Measurements from ENCODE around the gene CNTD1.

Gene CNTD1

GRCh38 chr17:42774066-42774745, 24.5 kb upstream of the CNTD1 start:
- no peak for TF ChIP-seq ZFX (IDR thresholded peaks at IDR 0.05; ENCODE audit: borderline replicate concordance)
- TF ChIP-seq, protein P1, sequence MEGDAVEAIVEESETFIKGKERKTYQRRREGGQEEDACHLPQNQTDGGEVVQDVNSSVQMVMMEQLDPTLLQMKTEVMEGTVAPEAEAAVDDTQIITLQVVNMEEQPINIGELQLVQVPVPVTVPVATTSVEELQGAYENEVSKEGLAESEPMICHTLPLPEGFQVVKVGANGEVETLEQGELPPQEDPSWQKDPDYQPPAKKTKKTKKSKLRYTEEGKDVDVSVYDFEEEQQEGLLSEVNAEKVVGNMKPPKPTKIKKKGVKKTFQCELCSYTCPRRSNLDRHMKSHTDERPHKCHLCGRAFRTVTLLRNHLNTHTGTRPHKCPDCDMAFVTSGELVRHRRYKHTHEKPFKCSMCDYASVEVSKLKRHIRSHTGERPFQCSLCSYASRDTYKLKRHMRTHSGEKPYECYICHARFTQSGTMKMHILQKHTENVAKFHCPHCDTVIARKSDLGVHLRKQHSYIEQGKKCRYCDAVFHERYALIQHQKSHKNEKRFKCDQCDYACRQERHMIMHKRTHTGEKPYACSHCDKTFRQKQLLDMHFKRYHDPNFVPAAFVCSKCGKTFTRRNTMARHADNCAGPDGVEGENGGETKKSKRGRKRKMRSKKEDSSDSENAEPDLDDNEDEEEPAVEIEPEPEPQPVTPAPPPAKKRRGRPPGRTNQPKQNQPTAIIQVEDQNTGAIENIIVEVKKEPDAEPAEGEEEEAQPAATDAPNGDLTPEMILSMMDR (IDR thresholded peaks at IDR 0.05) = no peak
- H3K27ac ChIP-seq = peak overlapping the region; percentile 58; the same call in 1 of the 2 replicates

DNA sequence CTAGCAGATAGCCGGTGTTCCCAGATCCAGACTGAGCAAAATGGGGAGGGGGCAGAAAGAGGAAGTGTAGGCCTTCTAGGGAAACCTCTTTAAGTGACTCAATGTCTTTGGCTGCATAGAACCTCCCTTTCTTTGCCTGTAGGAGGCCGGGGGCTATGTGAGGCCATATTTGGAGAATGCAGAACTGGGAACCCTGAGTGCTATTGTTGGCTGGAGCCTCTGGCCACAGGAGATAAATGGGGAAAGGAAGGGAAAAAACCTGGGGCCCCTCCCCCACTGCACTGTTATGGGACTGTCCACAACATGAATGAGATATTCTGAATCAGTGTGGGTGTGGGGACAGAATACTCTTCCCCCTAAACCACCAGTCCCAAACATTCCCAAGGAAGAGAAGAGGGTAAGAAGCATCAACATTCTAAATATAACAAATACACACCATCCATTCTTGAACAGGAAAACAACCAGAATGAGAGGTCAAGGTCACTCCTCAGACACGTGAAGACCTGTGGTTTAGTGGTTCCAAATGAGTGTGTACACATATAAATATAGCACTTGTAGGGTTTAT, 23.0 kb upstream of the CNTD1 start:
- no peak overlapping the region for H3K27ac ChIP-seq
- no peak for TF ChIP-seq ZFX (IDR thresholded peaks at IDR 0.05; ENCODE audit: borderline replicate concordance)
- TF ChIP-seq, protein P1 (IDR thresholded peaks at IDR 0.05) = no peak

DNA sequence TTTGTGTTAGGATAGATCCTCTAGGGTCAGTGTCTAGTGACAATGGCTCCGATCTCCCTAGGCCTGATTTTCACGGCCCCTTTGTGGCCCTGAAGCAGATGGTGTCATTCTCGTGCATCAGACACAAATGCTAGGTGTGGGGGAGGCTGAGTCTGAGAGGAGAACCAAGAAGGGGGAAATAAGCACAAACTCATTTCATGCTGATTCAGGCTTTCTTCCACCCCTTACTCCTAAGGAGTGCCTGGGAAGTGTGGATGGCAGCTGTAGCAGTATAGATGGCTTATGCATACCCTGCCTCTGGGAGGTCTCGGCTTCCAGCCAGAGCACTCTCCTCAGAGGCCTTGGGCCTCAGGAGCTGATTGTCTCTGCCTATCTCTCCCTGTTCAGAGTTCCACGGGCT, 20.1 kb upstream of the CNTD1 start:
- TF ChIP-seq, protein P1 (IDR thresholded peaks at IDR 0.05) = no peak
- no peak for TF ChIP-seq ZFX (IDR thresholded peaks at IDR 0.05; ENCODE audit: borderline replicate concordance)
- H3K27ac ChIP-seq = peak overlapping the region; percentile 51; the same call in 1 of the 2 replicates

DNA sequence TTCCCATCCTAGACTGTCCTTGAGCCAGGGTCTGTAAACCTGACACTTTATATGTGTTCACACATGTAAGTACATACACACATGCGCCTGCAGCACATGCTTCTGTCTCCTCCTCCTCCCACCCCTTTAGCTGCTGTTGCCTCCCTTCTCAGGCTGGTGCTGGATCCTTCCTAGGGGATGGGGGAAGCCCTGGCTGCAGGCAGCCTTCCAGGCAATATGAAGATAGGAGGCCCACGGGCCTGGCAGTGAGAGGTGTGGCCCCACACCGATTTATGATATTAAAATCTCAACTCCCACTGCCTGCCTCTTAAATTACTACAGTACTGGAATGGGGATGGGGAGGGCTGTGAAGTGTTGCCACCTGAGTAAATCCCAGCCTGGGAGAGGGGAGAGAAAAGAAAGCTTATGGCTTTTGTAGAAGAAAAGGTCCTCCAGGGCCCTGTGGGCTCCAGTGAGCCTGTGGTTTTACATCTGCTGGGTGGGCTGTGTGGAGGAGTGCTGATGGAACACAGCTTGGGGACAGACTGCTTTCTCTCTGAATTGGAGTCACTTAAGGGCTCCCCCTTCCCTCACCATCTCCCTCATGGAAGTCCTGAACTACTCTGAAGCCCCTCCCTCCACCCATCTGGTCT, 19.2 kb upstream of the CNTD1 start:
- TF ChIP-seq, protein P1 (IDR thresholded peaks at IDR 0.05) = no peak
- TF ChIP-seq ZFX (IDR thresholded peaks at IDR 0.05; ENCODE audit: borderline replicate concordance) = no peak
- H3K27ac ChIP-seq = peak overlapping the region; percentile 51

DNA sequence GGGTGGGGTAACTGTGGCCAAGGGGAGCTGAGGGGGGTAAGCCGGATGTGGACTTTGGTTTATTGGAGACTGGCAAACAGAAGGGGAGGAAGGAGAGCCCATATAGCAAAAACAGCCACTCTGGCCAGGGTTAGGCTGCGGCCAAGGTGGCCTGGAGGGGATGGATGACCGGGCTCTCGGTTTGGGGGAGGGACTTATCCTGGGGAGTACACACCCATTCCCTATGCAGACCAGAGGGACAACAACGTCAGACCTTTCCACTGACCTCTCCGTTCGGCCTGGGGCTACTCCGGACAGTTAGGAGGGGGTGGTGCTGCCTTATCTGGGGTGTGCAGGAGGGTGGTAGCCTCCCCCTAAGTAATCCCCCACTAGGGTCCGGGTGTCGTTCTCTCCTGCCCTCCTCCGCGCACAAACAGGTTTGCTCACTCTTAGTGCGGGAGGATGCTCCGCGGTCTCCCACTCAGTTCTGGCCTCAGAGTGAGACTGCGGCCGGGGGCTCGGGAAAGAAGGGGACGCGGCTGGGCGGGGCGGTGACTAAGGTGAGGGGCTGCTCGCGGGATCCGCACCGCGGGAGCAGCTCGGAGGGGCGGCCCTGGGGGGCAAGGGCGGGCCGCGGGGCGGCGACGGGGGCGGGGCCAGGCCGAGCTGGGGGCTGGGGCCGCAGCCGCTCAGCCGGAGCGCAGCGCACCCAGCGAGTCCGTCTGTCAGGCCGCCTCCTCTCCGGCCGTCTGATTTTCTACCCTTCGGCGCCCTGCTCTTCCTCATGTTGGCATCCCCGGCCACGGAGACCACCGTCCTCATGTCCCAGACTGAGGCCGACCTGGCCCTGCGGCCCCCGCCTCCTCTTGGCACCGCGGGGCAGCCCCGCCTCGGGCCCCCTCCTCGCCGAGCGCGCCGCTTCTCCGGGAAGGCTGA, 18.5 kb upstream of the CNTD1 start, which contains the start of gene WNK4:
Gene WNK4, plus strand, starts transcription at position 675 of the 915 bp plus-strand sequence. Its CDS starts 89 bp downstream, at position 764.
- no peak for TF ChIP-seq ZFX (IDR thresholded peaks at IDR 0.05; ENCODE audit: borderline replicate concordance)
- TF ChIP-seq, protein P1 (IDR thresholded peaks at IDR 0.05) = no peak

GRCh38 chr17:42780851-42781638, 17.6 kb upstream of the CNTD1 start:
- no peak for TF ChIP-seq ZFX (IDR thresholded peaks at IDR 0.05; ENCODE audit: borderline replicate concordance)
- TF ChIP-seq, protein P1 (IDR thresholded peaks at IDR 0.05) = no peak
- H3K27ac ChIP-seq = peak overlapping the region; percentile 51

More for the DNA sequence above, 18.5 kb upstream of the CNTD1 start, which contains the start of gene WNK4:
- H3K27ac ChIP-seq = peak within 1 kb of the TSS; percentile 51

Data from 22Rv1 (cell line).